Measurements from ENCODE around the gene FASTK.

FASTK gene

GRCh38 chr7:151124481-151124880 lies 43.9 kb upstream of the FASTK start:
- no peak for ATAC-seq
- TF ChIP-seq ZNF565 (CRISPR knock-in tag; conservative IDR thresholded peaks at IDR 0.05; ENCODE audit: low read depth) (no peak), ZNF70 (CRISPR knock-in tag; IDR thresholded peaks at IDR 0.05) (no peak), SNAI2 (CRISPR knock-in tag; IDR thresholded peaks at IDR 0.05) (no peak), TCF4 (CRISPR knock-in tag; IDR thresholded peaks at IDR 0.05; ENCODE audit: borderline replicate concordance) (no peak), GLIS3 (CRISPR knock-in tag; IDR thresholded peaks at IDR 0.05) (no peak), BACH2 (CRISPR knock-in tag; IDR thresholded peaks at IDR 0.05; ENCODE audit: borderline replicate concordance) (no peak), TOX (CRISPR knock-in tag; IDR thresholded peaks at IDR 0.05; ENCODE audit: borderline replicate concordance) (no peak), ZC3H10 (CRISPR knock-in tag; IDR thresholded peaks at IDR 0.05) (no peak), CSRNP3 (CRISPR knock-in tag; IDR thresholded peaks at IDR 0.05) (no peak), PPARA (CRISPR knock-in tag; IDR thresholded peaks at IDR 0.05; ENCODE audit: borderline replicate concordance) (no peak), PATZ1 (CRISPR knock-in tag; IDR thresholded peaks at IDR 0.05; ENCODE audit: borderline replicate concordance) (no peak)
- TF ChIP-seq, protein P1, sequence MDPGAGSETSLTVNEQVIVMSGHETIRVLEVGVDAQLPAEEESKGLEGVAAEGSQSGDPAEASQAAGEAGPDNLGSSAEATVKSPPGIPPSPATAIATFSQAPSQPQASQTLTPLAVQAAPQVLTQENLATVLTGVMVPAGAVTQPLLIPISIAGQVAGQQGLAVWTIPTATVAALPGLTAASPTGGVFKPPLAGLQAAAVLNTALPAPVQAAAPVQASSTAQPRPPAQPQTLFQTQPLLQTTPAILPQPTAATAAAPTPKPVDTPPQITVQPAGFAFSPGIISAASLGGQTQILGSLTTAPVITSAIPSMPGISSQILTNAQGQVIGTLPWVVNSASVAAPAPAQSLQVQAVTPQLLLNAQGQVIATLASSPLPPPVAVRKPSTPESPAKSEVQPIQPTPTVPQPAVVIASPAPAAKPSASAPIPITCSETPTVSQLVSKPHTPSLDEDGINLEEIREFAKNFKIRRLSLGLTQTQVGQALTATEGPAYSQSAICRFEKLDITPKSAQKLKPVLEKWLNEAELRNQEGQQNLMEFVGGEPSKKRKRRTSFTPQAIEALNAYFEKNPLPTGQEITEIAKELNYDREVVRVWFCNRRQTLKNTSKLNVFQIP (CRISPR knock-in tag; IDR thresholded peaks at IDR 0.05; ENCODE audit: borderline replicate concordance, low read depth): no peak

GRCh38 chr7:151123822-151124464 lies 43.3 kb upstream of the FASTK start:
- ATAC-seq: peak; percentile 97
- TF ChIP-seq, protein P1 (CRISPR knock-in tag; IDR thresholded peaks at IDR 0.05; ENCODE audit: borderline replicate concordance, low read depth): no peak

- peak; percentile 1; the same call in 1 of the 3 replicates for ATAC-seq
- no peak for TF ChIP-seq OSR1 (CRISPR knock-in tag; IDR thresholded peaks at IDR 0.05)
- no peak for TF ChIP-seq PPARA (CRISPR knock-in tag; IDR thresholded peaks at IDR 0.05; ENCODE audit: borderline replicate concordance)
- TF ChIP-seq ZNF8 (CRISPR knock-in tag; IDR thresholded peaks at IDR 0.05): no peak
- TF ChIP-seq ZC3H10 (CRISPR knock-in tag; IDR thresholded peaks at IDR 0.05): no peak
- no peak for TF ChIP-seq ZNF565 (CRISPR knock-in tag; conservative IDR thresholded peaks at IDR 0.05; ENCODE audit: low read depth)
- no peak for TF ChIP-seq TOX (CRISPR knock-in tag; IDR thresholded peaks at IDR 0.05; ENCODE audit: borderline replicate concordance)
- TF ChIP-seq, protein P2, sequence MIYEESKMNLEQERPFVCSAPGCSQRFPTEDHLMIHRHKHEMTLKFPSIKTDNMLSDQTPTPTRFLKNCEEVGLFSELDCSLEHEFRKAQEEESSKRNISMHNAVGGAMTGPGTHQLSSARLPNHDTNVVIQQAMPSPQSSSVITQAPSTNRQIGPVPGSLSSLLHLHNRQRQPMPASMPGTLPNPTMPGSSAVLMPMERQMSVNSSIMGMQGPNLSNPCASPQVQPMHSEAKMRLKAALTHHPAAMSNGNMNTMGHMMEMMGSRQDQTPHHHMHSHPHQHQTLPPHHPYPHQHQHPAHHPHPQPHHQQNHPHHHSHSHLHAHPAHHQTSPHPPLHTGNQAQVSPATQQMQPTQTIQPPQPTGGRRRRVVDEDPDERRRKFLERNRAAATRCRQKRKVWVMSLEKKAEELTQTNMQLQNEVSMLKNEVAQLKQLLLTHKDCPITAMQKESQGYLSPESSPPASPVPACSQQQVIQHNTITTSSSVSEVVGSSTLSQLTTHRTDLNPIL (CRISPR knock-in tag; IDR thresholded peaks at IDR 0.05; ENCODE audit: low read depth): no peak
- no peak for TF ChIP-seq ZNF70 (CRISPR knock-in tag; IDR thresholded peaks at IDR 0.05)
- no peak for TF ChIP-seq ZFP30 (CRISPR knock-in tag; IDR thresholded peaks at IDR 0.05)
- no peak for TF ChIP-seq BACH2 (CRISPR knock-in tag; IDR thresholded peaks at IDR 0.05; ENCODE audit: borderline replicate concordance)
- no peak for TF ChIP-seq ESRRG (CRISPR knock-in tag; IDR thresholded peaks at IDR 0.05)
- TF ChIP-seq TCF4 (CRISPR knock-in tag; IDR thresholded peaks at IDR 0.05; ENCODE audit: borderline replicate concordance): no peak
- TF ChIP-seq ARNTL (CRISPR knock-in tag; IDR thresholded peaks at IDR 0.05; ENCODE audit: borderline replicate concordance, low read depth): no peak
- no peak for TF ChIP-seq CSRNP3 (CRISPR knock-in tag; IDR thresholded peaks at IDR 0.05)
- TF ChIP-seq RARB (CRISPR knock-in tag; IDR thresholded peaks at IDR 0.05): no peak
- no peak for TF ChIP-seq SNAI2 (CRISPR knock-in tag; IDR thresholded peaks at IDR 0.05)
- TF ChIP-seq, protein P1 (CRISPR knock-in tag; IDR thresholded peaks at IDR 0.05; ENCODE audit: borderline replicate concordance, low read depth): no peak
- TF ChIP-seq GLIS3 (CRISPR knock-in tag; IDR thresholded peaks at IDR 0.05): no peak
- TF ChIP-seq CSDC2 (CRISPR knock-in tag; IDR thresholded peaks at IDR 0.05): no peak
- no peak for TF ChIP-seq ZFP3 (CRISPR knock-in tag; IDR thresholded peaks at IDR 0.05)
Measured at GRCh38 chr7:151123158-151123821, 42.7 kb upstream of the FASTK start.

All from SK-N-SH treated with all-trans-retinoic acid at 6 μM for 48 hours (cell line).